Measurements from ENCODE around the gene SH3RF2.
"Not testable (repeated sequence)": the region's sequence is repeated elsewhere in the genome, so short reads cannot be mapped to it uniquely, and the experiment has no call there.

Gene SH3RF2

DNA sequence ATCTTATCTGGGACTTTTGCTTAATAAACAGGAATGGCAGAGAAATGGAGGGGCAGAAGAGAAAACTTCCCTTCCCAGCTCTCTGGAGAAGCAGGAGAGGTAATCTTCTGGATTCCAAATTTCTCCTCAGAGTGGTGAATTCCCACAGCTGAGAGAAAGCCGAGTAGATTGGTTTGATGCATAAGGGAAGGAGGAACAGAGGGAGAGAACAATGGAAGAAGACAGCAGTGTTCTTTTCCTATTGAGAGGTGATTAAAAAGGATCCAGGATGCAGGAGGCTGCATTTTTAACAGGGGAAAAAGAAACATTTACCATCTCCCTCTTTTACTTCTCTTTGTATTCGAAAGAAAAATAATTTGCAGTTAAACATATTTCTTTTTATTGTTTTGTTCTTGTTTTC, 13.1 kb downstream of the SH3RF2 start:
- DNase-seq (ENCODE audit: low read depth): no peak

DNA sequence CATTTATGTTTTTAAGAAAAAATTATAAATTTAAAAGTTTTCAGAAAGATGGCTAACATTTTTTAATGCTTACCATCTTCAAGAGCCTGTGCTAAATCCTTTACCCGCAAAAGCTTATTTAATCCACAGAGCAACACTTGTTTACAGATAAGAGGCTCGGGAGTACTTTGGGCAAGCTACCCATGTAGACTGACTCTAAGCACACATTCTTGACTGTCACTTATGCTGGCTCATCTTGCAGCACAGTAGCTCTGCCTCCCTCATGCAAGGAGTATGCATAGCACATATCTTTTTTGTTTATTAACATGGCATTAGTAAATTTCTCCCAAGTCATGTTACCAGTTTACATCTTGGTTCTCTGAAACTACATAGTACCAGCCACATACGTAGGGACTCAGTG, 14.7 kb downstream of the SH3RF2 start:
- DNase-seq (ENCODE audit: low read depth): no peak

DNA sequence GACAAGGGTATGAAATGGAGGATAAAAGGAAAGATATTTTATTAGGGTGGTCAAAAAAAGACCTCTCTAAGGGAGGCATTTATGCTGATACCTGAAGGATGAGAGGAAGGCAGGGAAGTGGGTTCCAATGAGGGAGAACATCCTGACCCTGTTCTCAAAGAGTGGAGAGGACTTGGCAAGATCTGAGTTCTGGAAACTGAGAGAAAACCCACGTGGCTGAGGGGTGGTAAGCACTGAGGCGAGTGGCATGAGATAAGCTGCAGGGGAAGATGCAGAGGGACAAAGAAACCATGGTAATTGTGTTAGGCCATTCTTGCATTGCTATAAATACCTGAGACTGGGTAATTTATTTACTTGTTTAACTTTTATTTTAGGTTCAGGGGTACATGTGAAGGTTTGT, 16.8 kb downstream of the SH3RF2 start:
- DNase-seq (ENCODE audit: low read depth): no peak

DNA sequence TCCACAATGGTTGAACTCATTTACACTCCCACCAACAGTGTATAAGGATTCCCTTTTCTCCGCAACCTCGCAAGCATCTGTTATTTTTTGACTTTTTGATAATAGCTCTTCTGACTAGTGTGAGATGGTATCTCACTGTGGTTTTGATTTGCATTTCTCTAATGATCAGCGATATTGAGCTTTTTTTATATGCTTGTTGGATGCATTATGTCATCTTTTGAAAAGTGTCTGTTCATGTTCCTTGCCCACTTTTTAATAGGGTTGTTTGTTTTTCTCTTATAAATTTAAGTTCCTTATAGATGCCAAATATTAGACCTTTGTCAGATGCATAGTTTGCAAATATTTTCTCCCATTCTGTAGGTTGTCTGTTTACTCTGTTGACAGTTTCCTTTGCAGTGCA, 17.8 kb downstream of the SH3RF2 start:
- not testable (repeated sequence) for DNase-seq (ENCODE audit: low read depth)

DNA sequence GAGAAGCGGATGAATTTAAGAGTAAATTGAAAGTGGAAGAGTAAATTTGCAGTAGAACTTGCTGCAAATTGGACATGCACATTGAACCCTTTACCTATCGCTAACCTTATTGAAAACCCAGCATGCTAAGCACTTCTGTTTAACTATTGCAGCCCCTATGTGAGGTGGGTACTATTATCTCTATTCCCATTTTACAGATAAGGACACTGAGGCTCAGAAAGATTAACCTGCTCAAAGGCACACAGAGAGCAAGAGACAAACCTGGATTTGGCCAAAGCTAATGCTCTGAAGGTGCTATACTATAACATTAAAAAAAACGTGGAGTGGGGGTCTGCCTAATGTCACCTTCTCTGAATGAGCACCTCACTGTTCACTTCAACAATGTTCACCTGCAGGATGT, 21.0 kb downstream of the SH3RF2 start:
- no peak for DNase-seq (ENCODE audit: low read depth)

DNA sequence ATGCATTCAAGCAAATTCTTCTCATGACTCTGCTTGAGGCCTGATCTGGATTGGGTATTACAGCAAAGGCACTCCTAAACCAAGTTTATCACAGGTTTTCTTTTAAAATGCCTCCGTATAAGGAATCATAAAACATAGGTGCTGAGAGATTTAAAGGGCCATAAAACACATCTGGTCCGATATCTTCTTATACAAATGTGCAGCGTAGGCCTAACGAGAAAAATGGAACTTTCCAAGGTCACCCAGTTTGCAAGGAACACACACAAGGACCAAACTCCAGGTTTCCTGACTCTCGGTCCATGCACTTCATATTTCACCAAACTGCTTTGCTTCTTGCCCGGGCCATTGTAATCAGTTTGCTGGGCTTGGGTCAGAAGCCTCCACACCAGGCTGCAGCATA, 22.1 kb downstream of the SH3RF2 start:
- DNase-seq (ENCODE audit: low read depth): no peak

- no peak for DNase-seq (ENCODE audit: low read depth)
These were observed 23.8 kb downstream of the SH3RF2 start for GRCh38 chr5:145960166-145960565.

DNA sequence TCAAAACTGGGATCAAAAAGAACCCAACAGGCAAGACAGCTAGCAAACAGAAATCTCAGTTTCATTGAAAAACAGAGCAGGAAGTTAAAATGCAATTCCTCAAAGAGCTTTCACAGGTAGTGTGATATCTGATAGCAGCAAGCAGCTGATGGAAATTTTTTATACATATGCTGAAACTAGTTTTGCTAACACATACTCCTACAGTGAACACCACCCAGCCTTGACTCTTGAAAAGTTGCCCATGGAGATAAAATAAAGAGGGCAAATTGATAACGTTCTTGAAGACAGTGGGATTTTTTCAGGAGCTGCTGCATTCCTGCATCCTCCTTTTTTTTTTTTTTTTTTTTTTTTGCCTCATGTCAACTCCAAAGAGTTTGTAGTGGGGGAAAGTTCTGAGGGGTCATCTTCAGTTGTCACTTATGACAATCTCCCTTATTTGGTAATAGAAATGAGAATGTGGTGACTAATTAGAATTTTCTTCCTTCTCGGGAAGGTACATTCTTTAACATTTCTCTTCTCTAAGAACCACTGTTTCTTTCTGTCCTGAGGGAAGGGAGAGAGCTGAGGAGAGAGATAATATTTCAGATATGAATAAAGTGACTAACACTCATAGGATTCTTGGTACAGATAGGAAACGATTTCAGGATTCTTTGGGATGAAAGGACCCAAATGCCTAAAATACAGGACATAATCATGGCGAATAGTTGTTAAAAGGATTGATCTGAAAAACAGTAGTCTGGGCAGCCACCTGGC, 24.6 kb downstream of the SH3RF2 start:
- DNase-seq (ENCODE audit: low read depth): no peak

- DNase-seq (ENCODE audit: low read depth): no peak
These were observed 25.6 kb downstream of the SH3RF2 start for GRCh38 chr5:145962001-145962400.

DNA sequence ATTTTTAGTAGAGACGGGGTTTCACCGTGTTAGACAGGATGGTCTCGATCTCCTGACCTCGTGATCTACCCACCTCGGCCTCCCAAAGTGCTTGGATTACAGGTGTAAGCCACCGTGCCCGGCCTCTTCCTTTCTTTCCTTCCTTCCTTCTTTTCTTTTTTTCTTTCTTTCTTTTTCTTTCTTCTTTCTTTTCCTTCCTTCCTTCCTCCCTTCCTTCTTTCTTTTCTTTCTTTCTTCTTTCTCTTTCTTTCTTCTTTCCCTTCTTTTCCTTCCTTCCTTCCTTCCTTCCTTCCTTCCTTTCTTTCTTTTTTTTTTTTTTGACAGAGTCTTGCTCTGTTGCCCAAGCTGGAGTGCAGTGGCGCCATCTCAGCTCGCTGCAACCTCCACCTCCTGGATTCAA, 27.6 kb downstream of the SH3RF2 start:
- not testable (repeated sequence) for DNase-seq (ENCODE audit: low read depth)

DNA sequence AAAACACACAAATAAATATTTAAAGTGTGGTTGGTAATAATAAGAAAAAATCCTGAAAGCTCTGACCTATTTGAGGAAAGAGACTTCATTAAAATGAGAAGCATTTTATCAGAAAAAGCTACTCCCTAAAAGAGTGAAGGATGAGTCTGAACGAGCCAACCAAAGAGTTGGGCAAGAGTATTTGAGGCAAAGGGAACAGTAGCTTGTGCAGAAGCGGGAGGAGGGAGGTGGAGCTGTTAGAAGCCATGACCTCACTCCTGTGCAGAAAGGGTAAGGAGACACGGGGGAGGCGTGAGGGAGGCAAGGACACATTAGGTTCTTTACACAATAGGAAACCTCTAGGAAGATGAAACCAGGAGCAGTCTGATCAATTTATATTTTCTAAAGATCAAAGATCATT, 29.4 kb downstream of the SH3RF2 start:
- DNase-seq (ENCODE audit: low read depth): no peak

DNA sequence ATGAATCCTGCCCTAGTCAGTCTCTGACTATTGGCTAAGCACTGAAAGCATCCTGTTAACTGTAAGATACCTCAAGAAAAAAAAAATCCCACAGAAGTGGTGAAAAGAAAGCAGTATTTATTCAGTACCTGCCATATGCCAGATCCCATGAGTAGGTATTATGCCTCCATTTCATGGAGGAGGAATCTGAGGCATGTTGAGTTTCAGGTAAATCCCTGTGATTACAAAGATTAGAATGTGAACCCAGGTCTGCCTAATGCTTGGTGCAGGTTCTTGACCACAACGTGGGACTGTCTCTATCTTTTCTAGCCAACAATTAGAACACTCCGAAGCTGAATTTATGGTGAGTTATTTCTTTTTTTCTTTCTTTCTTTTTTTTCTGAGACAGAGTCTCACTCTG, 30.9 kb downstream of the SH3RF2 start:
- DNase-seq (ENCODE audit: low read depth): no peak

DNA sequence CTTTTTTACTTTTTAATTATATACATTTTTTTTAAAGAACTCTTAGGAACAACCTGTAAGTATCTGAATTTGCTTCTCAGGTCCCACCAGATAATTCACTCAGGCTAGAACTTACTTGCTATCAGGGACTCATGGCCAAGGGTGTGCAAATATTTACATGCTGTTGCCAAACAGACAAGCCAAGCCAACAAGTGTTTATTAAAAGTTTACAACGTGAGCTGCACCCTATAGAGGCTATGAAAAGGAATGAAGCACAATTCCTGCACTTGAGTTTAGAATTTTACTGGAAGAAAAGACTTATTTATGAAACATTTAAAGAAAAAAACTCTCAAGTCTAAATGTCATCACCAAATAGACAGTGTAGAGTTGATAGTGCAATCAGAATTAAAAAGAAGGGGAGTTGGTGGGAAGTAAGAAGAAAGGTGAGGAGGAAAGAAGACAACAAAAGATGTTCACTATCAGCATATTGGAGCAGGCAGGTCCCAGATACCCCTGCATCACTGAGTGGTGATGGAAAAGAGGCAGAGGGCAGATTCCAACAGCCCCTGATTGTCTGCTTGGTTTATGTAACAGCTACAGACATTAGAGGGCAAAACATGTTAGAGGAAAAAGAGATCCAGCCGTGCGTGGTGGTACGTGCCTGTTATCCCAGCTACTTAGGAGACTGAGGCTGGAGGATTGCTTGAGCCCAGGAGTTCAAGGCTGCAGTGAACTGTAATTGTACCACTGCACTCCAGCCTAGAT, 32.8 kb downstream of the SH3RF2 start:
- DNase-seq (ENCODE audit: low read depth): no peak

DNA sequence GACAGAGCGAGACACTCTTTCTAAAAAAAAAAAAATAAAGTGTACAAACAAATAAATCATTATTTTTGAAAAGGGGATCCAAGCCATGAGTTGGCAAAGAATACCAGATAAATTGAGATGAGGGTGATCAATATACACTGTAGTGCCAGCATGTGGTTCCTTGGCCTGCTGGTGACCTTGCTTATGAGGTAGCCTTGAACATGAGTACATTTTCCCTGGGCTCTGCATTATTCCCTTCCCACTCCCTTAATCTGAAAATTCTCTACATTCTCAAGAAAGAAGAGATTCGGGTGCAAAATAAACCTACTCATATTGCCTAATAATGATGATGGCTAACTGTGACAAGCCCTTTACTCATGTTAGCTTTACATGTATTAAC, 33.3 kb downstream of the SH3RF2 start:
- DNase-seq (ENCODE audit: low read depth): no peak

- no peak for DNase-seq (ENCODE audit: low read depth)
These were observed 34.7 kb downstream of the SH3RF2 start for GRCh38 chr5:145971108-145971507.

DNA sequence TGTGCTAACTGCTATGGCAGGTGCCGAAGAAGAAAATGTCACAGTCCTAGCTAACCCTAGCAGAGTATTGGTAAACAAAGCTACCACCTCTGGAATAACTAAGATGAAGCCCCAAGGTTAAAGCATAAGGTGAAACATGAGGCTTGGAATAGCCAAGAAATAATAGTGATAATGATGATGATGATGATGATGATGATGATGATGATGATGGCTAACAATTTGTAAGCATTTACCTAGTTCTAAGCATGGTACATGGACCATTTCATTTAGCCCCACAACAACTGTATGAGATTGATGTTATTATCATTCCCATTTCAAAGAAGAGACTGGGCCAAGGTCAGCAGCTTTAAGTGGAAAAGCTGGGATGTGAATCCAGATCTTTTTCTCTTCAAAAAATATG, 35.3 kb downstream of the SH3RF2 start:
- DNase-seq (ENCODE audit: low read depth): no peak

GRCh38 chr5:145975001-145975360, 38.6 kb downstream of the SH3RF2 start:
- no peak for DNase-seq (ENCODE audit: low read depth)

- no peak for DNase-seq (ENCODE audit: low read depth)
These were observed 39.1 kb downstream of the SH3RF2 start for GRCh38 chr5:145975361-145976066.

GRCh38 chr5:145976431-145977155, 40.2 kb downstream of the SH3RF2 start:
- DNase-seq (ENCODE audit: low read depth): no peak

GRCh38 chr5:145978171-145978570, 41.8 kb downstream of the SH3RF2 start:
- DNase-seq (ENCODE audit: low read depth): no peak

DNA sequence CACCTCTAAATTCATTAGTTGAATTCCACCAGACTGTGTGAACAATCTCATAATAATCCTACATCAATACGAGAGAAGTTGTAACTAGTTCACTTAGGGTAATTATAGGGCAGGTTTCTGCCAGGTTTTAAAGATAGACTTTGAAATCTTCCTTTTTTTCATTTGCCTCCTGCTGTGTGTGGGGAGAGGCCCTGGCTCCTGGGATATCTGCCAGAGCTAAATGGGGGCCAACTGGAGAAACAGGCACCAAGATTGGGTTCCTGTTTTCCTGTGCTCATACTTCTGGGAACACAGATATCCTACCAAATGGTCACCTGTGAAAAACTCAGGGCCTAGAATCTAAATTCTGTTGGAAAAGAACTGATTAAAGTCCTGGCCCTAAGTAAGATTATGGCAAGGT, 42.3 kb downstream of the SH3RF2 start:
- DNase-seq (ENCODE audit: low read depth): no peak

Data from GM04503 (cell line).